HG03354 (cell line): ENCODE data around the gene ZNF793.

ENCODE experiments used
- ATAC-seq: cut with Tn5 transposase; IDR thresholded peaks from one replicate; pipeline ENCODE4 v1.9.1; 2021; ENCODE audit warnings: mild to moderate bottlenecking; ENCODE audit not compliant: unreplicated experiment, poor library complexity, severe bottlenecking

The ZNF793 gene

GRCh38 chr19:37506387-37507166, at the start of gene ZNF793:
TSS of gene ZNF793 (plus strand) at chr19:37506939. CDS start at chr19:37523440, 16,501 bp downstream.
- ATAC-seq, result peak; percentile 81

DNA sequence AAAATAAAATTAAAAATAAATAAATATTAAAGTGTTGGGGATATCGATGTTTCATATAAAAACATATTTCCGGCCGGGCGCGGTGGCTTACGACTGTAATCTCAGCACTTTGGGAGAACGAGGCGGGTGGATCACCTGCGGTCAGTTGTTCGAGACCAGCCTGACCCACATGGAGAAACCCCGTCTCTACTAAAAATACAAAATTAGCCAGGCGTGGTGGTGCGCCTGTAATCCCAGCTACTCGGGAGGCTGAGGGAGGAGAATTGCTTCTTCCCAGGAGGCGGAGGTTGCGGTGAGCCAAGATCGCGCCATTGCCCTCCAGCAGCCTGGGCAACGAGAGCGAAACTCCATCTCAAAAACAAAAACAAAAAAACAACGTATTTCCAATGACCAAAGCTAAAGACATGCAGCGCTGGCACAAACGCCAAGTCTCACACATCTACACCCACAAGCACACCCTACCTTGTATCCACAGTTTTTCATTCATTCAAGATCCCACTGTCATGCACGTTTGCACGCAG, 40.4 kb upstream of the ZNF793 start:
- no peak for ATAC-seq

GRCh38 chr19:37466798-37467607, 39.7 kb upstream of the ZNF793 start, which contains the start of gene ZNF569:
TSS of gene ZNF569 (minus strand) at chr19:37467444. CDS start at chr19:37444921, 22,523 bp downstream.
- ATAC-seq, result peak; percentile 69

DNA sequence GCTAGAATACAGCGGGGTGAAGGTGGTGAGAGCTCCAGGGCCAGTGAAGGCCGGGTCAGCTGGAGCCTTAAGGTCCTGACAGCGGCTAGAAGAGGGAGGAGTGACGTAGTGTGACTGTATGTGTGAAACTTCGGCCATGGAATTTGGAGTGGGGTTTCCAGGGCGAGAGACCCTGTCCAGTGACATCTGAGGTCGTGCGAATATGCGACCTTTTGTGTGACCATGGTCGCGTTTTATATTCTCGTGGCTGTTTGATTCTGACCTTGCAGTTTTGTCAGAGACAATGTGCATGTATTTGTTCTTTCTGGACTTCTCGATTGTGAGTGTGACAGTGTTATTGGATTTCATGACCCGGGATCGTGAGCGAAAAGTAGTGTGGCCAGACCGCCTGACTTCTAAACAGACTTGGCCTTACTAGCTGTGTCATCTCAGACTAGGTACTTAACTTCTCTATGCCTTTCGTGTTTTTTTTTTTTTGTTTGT, 39.1 kb upstream of the ZNF793 start:
- no peak for ATAC-seq

GRCh38 chr19:37468961-37469777, 37.6 kb upstream of the ZNF793 start, which contains the start of gene ZNF570:
TSS of gene ZNF570 (plus strand) at chr19:37469356. CDS start at chr19:37470355, 999 bp downstream.
- peak; percentile 64 for ATAC-seq

GRCh38 chr19:37470216-37470615, 36.5 kb upstream of the ZNF793 start:
- ATAC-seq, result no peak

DNA sequence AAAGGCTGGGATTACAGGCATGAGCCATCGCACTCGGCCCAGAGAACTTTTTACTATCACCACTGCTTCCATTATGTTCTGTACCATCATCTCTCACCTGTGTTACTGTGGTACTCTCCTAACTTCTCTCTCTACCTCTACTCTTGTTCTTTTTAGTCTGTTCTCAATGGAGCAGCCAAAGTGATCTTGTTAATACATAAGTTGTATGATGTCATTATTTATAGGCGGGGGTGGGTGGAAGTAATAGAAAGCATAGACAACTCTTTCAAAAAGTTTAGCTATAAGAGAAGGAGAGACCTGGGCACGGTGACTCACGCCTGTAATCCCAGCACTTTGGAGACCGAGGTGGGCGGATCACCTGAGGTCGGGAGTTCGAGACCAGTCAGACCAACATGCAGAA, 34.6 kb upstream of the ZNF793 start:
- ATAC-seq, result no peak

GRCh38 chr19:37484406-37485168, 22.2 kb upstream of the ZNF793 start:
- ATAC-seq, result no peak

DNA sequence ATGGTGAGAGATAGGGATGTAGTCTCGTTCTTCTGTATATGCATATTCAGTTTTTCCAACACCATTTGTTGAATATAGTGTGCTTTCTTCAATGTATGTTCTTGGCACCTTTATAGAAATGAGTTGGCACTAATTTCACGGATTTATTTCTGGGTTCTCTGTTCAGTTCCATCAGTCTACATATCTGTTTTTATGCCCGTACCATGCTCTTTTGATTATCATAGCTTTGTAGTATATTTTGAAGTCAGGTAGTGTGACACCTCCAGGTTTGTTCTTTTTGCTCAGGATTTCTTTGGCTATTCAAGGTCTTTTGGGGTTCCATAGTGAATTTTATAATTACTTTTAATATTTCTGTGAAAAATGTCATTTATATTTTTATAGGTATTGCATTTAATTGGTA, 14.5 kb upstream of the ZNF793 start:
- ATAC-seq, result no peak

DNA sequence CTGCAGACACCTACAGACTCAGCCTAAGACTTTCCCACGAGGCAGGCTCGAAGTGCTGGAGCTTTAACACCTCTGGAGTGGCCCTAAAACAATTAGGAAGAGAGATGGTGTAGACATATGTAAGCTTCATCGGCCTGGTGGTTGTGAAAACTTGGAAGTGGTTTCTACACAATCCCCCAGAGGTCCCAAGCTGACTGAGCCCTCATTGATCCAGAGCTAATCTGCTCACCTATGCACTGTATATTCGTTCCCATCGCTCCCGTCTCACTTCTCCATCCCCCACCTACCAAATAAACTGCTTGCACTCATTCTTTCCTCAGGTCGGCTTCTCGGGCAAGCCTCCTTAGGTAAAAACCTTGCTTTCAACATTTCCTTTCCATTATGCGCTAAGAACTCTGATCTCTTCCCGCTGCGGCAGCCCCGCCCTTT, 767 bp upstream of the ZNF793 start:
- no peak for ATAC-seq

- ATAC-seq, result no peak
These were observed 377 bp downstream of the ZNF793 start for GRCh38 chr19:37507167-37507464.

GRCh38 chr19:37511186-37511585, 4.4 kb downstream of the ZNF793 start:
- ATAC-seq, result no peak

DNA sequence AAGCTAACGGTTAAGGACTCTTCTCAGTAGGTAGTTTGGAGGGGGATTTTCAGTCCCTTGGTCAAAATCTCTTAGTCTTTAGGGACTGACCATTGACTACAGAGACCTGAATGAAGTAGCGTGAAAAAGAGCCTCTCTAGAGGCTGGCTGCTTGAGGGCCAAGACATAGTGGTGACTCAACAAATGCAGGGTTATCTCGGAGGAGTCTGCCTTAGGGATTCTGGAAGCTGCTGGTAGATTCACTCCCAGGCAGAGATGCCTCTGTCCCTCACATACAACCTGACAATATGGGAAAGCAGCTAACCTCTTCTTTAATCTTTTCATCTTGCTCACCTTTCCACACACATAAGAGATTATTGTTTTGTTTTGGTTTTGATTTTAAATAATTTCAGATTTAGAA, 5.1 kb downstream of the ZNF793 start:
- no peak for ATAC-seq

- ATAC-seq, result no peak
These were observed 6.7 kb downstream of the ZNF793 start for GRCh38 chr19:37513397-37513796.

DNA sequence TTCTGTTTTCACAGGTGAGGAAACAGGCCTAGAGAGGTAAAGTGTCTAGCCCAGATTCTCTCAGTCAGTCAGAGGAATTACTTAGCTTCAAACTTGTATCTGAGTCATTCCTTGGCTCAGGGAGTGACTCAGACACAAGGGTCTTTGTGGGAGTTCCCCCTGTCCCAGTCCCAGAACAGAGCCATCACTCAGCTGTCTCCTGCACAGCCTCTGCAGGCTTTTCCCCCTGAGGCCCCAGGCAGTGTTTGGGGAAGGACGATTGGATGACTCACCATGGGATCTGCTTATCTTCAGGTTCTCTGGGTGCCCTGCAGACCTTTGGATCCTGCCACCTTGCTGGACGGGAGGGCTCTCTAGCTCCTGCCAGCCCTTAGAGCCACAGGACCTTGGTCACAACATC, 13.2 kb downstream of the ZNF793 start:
- no peak for ATAC-seq

GRCh38 chr19:37537391-37537947, 30.7 kb downstream of the ZNF793 start:
- no peak for ATAC-seq

DNA sequence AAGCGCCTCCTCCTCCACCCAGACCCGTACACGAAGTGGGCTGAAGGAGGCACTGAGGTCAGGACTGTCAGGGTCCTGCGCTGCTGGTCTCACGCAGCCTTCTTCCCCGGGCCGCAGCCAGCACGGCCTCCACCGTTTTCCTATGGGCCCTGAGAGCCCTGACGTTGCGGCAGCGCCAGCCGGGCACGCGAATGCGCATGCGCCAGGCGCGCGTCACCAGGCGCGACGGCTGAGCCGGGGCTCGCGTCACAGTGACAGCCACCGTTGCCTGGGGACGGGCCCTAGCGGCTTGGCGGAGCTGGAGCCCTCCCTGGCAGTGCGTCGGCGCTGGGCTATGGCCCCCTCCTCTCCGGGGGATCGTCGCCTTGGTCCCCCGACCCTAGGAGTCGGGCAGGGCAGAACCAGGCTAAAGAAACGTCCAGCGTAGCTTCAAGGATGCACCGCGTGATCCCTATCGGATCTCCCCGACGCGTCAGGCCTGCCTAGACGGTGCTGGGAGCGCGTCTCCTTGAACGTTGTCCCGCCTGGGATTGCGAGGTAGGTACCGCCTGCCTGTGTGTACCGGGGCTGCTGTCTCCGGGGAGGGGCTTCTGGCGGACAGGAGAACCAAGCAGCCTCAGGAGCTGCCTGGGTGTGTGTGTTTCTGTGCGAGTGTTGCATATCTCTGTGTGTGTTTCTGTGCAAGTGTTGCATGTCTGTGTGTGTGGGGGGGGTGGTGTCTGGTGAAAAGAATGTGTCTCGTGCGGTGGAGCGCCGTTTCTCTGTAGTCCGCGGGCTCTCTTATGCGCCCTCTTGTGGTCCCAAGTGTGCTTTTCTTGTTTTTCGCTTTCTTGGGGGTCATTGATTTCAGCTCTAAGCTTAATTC, 44.6 kb downstream of the ZNF793 start:
- ATAC-seq, result no peak

- no peak for ATAC-seq
These were observed 56.8 kb downstream of the ZNF793 start for GRCh38 chr19:37563518-37563917.
